GM19023 (cell line): ENCODE results near the gene KRTAP29-1.
"Not testable (repeated sequence)": the region's sequence is repeated elsewhere in the genome, so short reads cannot be mapped to it uniquely, and the experiment has no call there.

Experiments used
- ATAC-seq: cut with Tn5 transposase; IDR thresholded peaks from one replicate; pipeline ENCODE4 v1.9.1; 2021; ENCODE audit warnings: mild to moderate bottlenecking, moderate library complexity; ENCODE audit not compliant: unreplicated experiment

The KRTAP29-1 gene, protein sequence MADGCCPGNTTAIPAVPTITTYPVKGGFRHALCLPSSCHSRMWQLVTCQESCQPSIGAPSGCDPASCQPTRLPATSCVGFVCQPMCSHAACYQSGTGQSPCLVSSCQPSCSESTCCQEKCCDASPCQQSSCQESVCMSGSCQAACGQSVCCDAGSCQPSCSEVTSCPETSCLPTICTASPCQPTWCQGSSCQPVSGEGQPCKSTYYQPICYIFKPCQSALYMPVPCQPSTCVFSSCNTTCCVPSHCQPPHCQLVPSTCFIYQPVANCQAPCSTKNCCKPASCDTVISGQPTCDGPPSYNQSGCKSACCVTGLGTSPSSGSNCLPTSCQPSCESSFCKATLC

GRCh38 chr17:41301916-41302901 is at the start of gene KRTAP29-1:
TSS of gene KRTAP29-1 (minus strand) at chr17:41302851. CDS start at chr17:41302851, 0 bp downstream.
- ATAC-seq: no peak

GRCh38 chr17:41351177-41351576 is 48.5 kb upstream of the KRTAP29-1 start:
- no peak for ATAC-seq

- ATAC-seq: not testable (repeated sequence)
These were observed 47.8 kb upstream of the KRTAP29-1 start, which contains the start of gene KRT33A for GRCh38 chr17:41350381-41350878. TSS of gene KRT33A (minus strand) at chr17:41350828. CDS start at chr17:41350767, 61 bp downstream.

- ATAC-seq: no peak
These were observed 45.5 kb upstream of the KRTAP29-1 start for GRCh38 chr17:41347869-41348760.

DNA sequence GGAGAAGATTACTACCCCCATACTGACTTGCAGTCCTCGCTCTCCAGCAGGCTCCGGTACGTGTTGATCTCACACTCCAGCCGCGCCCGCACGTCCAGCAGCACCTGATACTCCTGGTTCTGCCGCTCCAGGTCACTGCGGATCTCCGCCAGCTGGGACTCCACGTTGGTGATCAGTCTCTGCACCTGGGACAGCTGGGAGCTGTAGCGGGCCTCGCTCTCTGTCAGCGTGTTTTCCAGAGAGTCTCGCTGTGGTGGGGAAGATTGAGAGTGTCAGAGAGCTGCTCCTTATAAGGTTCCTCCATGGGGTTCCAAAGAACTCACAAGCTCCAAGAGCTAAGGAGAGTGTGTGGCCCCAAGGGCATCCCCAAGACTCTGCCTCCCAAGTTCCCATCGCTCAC is 43.8 kb upstream of the KRTAP29-1 start:
- not testable (repeated sequence) for ATAC-seq

DNA sequence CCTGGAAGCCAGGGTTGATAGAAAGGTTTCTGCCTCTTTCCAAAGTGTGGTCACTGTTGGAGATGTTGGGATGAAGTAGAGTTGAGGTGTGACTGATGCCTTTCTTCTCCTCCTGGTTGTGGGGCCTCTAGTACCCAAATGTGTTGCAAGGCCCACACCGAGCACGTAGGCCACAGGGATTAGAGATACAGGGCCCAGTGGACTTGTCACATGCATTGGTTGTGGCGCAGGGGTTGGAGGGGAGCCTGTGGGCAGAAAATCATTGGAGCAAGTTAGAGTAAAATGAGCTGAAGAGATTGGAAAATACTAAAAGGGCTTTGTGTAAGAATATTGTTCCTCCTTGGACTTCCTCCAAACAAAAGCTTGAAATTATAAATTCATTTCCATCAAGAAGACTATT is 43.3 kb upstream of the KRTAP29-1 start:
- ATAC-seq: no peak

- ATAC-seq: no peak
These were observed 40.4 kb upstream of the KRTAP29-1 start for GRCh38 chr17:41343029-41343428.

DNA sequence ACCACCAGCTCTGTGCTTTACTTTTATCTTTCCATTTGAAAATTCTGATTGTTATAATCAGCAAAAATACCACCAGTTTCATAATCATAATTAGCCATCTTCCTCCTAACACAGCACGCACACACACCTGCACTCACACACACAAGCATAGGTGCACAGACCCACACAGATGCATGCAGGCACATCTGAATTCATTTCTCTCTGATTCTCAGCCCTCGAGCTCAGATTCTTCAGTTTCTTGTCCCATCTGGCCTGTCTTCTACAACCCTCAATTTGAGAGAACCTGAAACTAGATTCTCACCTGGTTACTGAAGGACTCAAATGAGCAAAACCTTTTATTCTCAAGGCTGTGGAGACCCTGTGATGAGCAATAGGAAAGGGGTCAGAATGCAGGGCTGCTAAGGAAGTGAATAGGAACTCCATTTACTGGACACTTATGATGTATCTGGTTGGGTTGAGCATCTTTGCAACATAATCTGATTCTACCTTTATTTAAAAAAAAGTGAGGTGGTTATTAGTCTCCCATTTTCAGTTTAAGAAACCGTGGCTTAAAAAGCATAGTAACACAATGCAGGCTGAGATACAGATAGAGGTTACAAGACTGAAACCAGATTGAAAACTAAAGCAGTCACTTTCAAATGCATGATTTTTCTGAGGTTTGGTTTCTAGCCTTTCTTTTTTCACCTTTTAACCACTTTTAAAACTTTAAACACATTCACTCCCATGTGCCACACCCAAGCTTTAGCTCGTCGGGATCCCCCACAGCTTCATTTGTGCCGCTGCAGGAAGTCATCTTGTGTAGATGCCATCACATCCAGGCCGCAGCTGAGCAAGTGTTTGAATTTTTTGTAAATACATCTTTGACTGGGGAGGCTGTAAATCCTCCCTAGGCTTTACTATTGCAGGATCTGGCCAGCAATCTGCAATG is 38.5 kb upstream of the KRTAP29-1 start:
- no peak for ATAC-seq

- no peak for ATAC-seq
These were observed 37.8 kb upstream of the KRTAP29-1 start for GRCh38 chr17:41340494-41340893.

GRCh38 chr17:41339571-41340172 is 37.0 kb upstream of the KRTAP29-1 start:
- ATAC-seq: no peak

DNA sequence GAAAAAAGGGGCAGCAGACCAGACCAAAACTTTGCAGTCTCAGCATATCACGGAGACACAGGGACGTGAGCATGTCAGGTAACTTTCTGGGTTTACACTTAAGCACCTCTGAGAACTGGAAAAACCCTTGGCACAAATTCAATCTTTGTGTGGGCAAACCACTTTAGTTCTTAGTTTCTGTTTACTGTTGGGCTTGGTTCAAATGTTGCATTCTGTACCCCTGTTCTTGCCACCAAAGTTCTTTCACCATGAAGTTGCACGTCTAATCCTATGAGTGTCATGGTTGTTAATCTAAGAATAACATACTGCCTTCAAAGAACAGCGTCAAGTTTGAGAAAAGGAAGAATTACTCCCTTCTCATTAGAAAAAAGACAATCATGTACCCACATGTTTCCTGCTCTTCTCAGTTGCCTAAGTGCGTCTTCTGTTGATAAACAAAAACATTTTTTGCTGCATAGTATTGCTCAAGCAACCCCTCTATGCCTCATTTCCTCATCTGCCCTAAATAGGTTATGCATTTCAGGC is 36.4 kb upstream of the KRTAP29-1 start:
- no peak for ATAC-seq

GRCh38 chr17:41335747-41336146 is 33.1 kb upstream of the KRTAP29-1 start:
- ATAC-seq: no peak

DNA sequence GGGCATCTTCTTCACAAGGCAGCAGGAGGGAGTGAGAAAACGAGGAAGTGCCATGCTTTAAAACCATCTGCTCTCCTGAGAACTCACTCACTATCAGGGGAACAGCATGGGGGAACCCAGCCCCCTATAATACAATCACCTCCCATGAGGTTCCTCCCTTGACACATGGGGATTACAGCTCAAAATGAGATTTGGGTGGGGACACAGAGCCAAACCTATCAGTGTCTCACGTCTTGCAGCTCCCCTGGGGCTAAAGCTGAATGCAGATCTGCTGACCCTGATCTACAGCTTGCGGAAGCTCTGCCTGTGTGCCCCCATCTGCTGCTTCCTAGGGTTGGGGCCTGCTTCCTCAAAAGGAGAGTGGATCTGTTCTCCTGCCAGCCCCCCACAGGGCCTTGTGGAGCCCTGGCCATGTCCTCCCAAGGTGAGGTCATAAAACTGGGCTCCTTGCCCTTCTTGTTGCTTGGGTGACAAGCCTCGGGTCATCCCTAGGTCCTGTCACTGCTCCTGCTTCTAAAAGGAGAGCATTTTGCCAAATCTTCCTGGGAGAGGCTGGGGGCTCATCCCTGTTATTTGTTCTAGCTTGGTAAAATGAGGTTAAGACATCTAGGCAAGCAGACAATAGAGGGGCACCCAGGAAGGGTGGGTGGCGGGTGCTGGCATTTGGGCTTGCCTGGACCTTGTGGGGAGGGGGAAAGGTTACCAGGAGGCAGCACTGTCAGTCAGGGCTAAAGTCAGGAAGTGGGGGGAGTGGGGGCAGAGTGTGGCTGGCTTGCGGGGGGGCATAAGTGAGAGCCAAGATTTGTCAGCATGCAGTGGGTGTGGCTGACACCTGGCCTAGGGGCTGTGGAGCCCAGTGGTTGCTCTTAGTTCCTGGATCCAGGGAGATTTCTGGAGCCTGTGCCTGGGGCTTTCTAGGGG is 32.0 kb upstream of the KRTAP29-1 start:
- no peak for ATAC-seq

DNA sequence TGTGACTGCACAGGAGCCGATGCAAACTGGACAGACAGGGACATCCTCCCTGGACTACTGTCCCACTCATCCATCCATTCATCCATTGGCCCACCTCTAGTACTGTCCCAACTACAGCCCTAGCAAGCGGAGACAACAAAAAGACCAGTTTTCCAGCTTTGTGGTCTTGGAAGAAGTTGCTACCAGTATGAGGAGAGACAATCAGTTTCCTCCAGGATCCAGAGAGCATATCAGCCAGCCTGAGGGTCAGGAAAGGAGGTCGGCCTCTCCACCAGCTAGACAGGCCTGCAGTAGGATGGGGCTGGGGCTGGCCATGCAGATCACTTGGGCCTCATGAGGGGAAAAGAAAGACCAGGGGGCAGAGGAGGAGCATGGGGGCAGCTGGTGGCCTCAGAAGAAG is 31.2 kb upstream of the KRTAP29-1 start:
- no peak for ATAC-seq

GRCh38 chr17:41333098-41333497 is 30.4 kb upstream of the KRTAP29-1 start:
- ATAC-seq: no peak

GRCh38 chr17:41332239-41332638 is 29.6 kb upstream of the KRTAP29-1 start:
- no peak for ATAC-seq

- ATAC-seq: no peak
These were observed 29.0 kb upstream of the KRTAP29-1 start for GRCh38 chr17:41331606-41332005.
